ENCODE results near the gene TXNRD2.

The TXNRD2 gene

DNA sequence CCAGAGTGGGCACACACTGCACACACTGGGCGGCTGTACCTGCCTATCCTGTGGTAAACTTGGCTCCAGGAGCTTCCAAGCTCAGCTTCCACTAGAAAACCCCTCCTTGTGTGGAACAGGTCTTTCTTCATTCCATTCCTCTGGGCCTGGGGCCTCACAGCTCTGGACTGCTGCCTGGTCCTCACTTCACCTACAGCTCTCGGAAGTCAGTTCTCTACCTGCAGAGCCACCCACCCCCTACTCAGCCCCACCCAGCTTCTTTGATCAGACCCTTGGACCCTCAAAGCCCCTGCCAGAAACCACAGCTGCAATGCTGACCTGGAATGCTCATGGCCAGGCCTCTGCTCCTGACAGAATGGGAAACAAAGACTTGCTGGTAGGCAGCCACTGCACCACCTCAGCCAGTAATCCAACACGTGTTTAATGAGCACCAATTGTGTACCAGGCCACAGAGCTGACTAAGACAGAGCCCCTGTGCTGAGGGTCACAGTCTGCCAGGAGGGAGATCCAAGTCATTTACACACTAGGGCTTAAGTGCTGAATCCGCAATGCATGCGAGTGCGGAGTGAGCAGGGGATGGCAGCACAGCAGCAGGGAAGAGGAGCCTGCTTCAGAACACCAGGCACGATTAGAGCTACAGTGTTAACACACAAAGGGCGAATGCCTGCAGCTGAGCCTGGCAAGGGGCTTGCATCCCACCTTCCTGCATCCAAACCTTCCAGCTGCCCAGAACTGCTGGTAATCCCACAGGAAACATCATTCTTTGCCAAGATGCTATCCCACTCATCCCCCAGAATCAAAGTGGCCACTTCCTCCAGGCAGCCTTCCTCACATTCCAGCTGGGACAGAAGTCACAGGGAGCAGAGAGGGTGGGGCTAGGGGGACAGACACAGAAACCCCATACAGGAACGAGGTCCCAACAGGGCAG is 91.5 kb downstream of the TXNRD2 start:
- Histone ChIP-seq H3K4me3 (ENCODE audit: low read depth in 1 of 2, low read length in 1 of 2) (no peak overlapping the region), H3K4me1 (ENCODE audit: control insufficient read depth in 1 of 2, insufficient read depth in 1 of 2, low read depth in 1 of 2, low read length in 1 of 2) (peaks cover 18 to 19% of the 10 kb centered on the region in 2 experiments), H3K27me3 (no peaks in the 10 kb centered on the region), H3K36me3 (peaks cover 25% of the 10 kb centered on the region), H3K27ac (no peak overlapping the region), H3K9me3 (no peaks in the 10 kb centered on the region)
- no peak for TF ChIP-seq CTCF (IDR thresholded peaks at IDR 0.05)

DNA sequence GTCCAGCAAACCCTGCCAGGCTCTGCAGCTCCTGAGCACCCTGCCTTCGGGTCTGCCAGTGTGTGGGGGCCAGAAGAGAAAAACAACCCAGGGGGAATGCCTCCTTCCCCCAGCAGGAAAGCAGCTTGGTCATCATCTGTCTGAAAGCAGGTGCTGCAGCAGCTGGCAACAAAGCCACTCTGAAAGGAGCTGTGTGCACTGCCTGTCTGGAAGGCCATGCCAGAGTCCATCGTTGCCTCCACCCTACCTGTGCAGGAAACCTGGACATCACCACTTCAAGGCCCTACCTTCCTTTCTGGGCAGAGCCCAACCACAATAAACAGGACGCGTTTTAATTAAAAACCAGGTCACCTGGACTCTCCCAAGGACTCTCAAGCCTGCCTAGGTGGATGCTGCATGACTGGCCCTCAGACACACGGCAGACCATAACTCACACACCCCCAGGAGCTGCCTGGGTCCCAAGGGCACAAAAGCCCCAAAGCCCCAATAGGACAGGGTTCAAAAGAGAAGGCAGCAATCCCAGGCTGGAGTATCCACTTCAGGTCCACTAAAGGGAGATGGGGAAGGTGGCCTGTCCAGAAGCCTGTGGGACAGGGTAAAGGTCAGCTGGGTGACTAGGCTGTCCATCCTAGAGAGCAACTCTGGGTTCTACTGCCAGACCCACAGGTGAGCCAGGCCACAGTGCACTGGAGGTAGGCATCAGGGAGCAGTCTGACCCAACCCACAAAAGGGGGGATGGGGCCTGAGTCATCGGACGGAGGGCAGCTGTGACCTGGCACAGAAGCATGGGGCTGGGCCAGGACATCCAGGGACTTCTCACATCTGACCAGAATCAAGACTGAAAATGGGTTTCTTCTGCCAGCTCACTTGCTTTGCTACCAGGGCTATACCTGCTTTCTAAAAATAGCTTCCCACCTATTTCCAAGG is 93.1 kb downstream of the TXNRD2 start:
- Histone ChIP-seq H3K4me3 (ENCODE audit: low read depth in 1 of 2, low read length in 1 of 2) (no peak overlapping the region), H3K36me3 (peaks cover 25% of the 10 kb centered on the region), H3K4me1 (ENCODE audit: control insufficient read depth in 1 of 2, insufficient read depth in 1 of 2, low read depth in 1 of 2, low read length in 1 of 2) (peaks cover 10 to 12% of the 10 kb centered on the region in 2 experiments), H3K27ac (no peak overlapping the region), H3K9me3 (no peaks in the 10 kb centered on the region), H3K27me3 (no peaks in the 10 kb centered on the region)
- no peak for TF ChIP-seq CTCF (IDR thresholded peaks at IDR 0.05)

DNA sequence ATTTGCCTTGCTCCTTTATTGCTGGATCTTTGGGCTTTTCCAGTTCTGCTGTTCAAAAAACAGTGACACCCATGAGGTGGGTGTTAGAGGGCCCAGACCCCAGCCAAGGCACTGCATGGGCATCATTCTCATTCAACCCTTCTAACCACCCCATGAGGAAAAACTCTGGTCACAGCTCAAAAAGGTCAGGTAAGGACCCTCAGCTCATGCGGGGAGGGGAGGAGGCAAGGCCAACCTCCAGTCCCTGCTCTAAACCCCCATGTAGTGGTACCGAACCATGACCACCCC is 94.3 kb downstream of the TXNRD2 start:
- no peak overlapping the region for H3K4me3 ChIP-seq (ENCODE audit: low read depth in 1 of 2, low read length in 1 of 2)
- H3K36me3 ChIP-seq, result peaks cover 24% of the 10 kb centered on the region
- TF ChIP-seq CTCF (IDR thresholded peaks at IDR 0.05), result no peak
- H3K27ac ChIP-seq, result no peak overlapping the region
- H3K4me1 ChIP-seq (ENCODE audit: control insufficient read depth in 1 of 2, insufficient read depth in 1 of 2, low read depth in 1 of 2, low read length in 1 of 2), result peaks cover 4% of the 10 kb centered on the region in 2 experiments
- H3K9me3 ChIP-seq, result no peaks in the 10 kb centered on the region
- no peaks in the 10 kb centered on the region for H3K27me3 ChIP-seq

DNA sequence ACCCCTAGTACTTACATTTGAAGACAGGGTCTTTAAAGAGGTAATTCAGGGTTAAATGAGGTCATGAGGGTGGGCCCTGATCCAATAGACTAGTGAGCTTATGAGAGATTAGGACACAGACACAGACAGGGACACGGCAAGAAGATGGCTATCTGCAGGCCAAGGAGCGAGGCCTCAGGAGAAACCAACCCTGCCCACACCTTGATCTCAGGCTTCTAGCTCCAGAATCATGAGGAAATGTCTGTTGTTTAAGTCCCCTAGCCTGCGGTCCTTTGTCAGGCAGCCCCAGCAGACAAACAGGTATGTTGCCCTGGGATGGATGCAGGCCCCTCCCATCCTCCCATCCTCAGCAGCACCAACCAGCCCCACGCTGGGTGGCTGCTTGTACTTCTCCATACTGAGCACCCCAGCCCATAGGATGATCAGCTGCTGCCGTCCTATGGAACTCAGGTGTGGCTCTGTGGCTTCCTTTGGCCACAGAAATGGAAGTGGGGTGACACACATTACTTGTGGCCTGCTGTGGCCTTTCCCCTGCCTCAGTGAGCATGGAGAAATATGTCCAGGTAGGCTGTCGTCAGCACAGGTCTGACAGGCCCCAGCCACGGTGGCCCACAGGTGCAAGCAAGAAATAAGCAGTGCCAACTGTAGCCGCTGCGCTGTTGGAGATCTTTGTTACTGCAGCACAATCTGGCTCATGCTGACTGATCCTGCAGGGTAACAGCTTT is 94.8 kb downstream of the TXNRD2 start:
- no peak overlapping the region for H3K4me3 ChIP-seq (ENCODE audit: low read depth in 1 of 2, low read length in 1 of 2)
- H3K36me3 ChIP-seq, result peaks cover 19% of the 10 kb centered on the region
- no peak overlapping the region for H3K27ac ChIP-seq
- no peaks in the 10 kb centered on the region for H3K27me3 ChIP-seq
- H3K9me3 ChIP-seq, result no peaks in the 10 kb centered on the region
- H3K4me1 ChIP-seq (ENCODE audit: control insufficient read depth in 1 of 2, insufficient read depth in 1 of 2, low read depth in 1 of 2, low read length in 1 of 2), result peaks cover 4% of the 10 kb centered on the region in 2 experiments
- TF ChIP-seq CTCF (IDR thresholded peaks at IDR 0.05), result no peak

DNA sequence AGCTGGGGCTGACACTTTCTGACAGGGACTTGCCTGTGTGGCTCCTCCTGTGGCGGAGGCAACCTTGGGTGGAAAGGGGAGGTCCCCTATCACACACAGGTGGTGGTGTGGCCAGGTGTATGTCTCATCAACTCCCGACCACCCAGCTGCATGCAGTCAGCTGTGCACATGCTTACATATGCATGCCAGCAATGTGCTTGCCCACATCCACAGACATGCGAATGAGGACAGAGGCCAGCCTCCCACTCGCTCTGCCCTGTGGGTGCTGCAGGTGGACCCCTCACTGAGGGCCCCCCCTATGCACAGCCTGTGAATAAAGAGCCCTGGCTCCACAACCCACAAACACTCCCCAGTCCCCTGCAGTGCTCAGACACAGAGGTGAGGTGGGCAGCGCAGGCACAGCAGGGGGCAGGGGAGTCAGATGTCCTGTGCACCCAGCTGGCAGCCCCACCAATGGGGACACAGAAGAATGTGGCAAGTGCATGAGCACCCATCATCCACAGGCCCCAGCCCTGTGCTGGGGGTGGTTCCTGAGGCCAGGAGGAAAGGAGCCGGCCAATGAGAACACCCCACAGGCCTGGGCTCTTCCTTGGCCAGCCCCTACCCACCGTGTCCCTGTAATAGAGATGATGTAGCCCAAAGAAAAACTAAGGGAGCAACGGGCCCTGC is 96.4 kb downstream of the TXNRD2 start:
- Histone ChIP-seq H3K27me3 (no peaks in the 10 kb centered on the region), H3K4me1 (ENCODE audit: control insufficient read depth in 1 of 2, insufficient read depth in 1 of 2, low read depth in 1 of 2, low read length in 1 of 2) (peaks cover 4% of the 10 kb centered on the region in 2 experiments), H3K36me3 (peaks cover 3% of the 10 kb centered on the region), H3K27ac (no peak overlapping the region), H3K4me3 (ENCODE audit: low read depth in 1 of 2, low read length in 1 of 2) (no peak overlapping the region), H3K9me3 (no peaks in the 10 kb centered on the region)
- TF ChIP-seq CTCF (IDR thresholded peaks at IDR 0.05), result no peak
